ENCODE results near the gene PTCHD4.

PTCHD4 gene

GRCh38 chr6:48080227-48081009 lies 30.6 kb downstream of the PTCHD4 start:
- no peak overlapping the region for H3K4me3 ChIP-seq (ENCODE audit: low read length)
- no peak for DNase-seq (ENCODE audit: low read depth)
- no peak for TF ChIP-seq CTCF (conservative IDR thresholded peaks at IDR 0.05; ENCODE audit: low read length)

GRCh38 chr6:48078120-48078519 lies 32.9 kb downstream of the PTCHD4 start:
- no peak for DNase-seq (ENCODE audit: low read depth)
- no peak overlapping the region for H3K4me3 ChIP-seq (ENCODE audit: low read length)
- no peak for TF ChIP-seq CTCF (conservative IDR thresholded peaks at IDR 0.05; ENCODE audit: low read length)

- DNase-seq (ENCODE audit: low read depth), result no peak
- no peak overlapping the region for H3K4me3 ChIP-seq (ENCODE audit: low read length)
- no peak for TF ChIP-seq CTCF (conservative IDR thresholded peaks at IDR 0.05; ENCODE audit: low read length)
Measured at GRCh38 chr6:48075181-48075580, 35.8 kb downstream of the PTCHD4 start.

- DNase-seq (ENCODE audit: low read depth), result peak; percentile 1
- H3K4me3 ChIP-seq (ENCODE audit: low read length), result no peak overlapping the region
- no peak for TF ChIP-seq CTCF (conservative IDR thresholded peaks at IDR 0.05; ENCODE audit: low read length)
Measured at GRCh38 chr6:48073976-48074767, 36.8 kb downstream of the PTCHD4 start.

GRCh38 chr6:48071833-48072232 lies 39.2 kb downstream of the PTCHD4 start:
- no peak for DNase-seq (ENCODE audit: low read depth)
- TF ChIP-seq CTCF (conservative IDR thresholded peaks at IDR 0.05; ENCODE audit: low read length), result no peak
- no peak overlapping the region for H3K4me3 ChIP-seq (ENCODE audit: low read length)

GRCh38 chr6:48069280-48069679 lies 41.7 kb downstream of the PTCHD4 start:
- DNase-seq (ENCODE audit: low read depth), result no peak
- no peak for TF ChIP-seq CTCF (conservative IDR thresholded peaks at IDR 0.05; ENCODE audit: low read length)
- H3K4me3 ChIP-seq (ENCODE audit: low read length), result no peak overlapping the region
